AG04450 (cell line): ENCODE measurements around the gene PRKCQ. TPM values are rescaled to one million over a fixed set of nuclear protein-coding genes. Genes with fewer than 3 reads are reported as not detected.

Experiments used
- CTCF ChIA-PET: fragments of 300-600, 350-600 bp; formaldehyde crosslinking; extraction: SDS; loops from one replicate; lab custom pipeline; 2022; ENCODE audit warnings: antibody characterized with exemption, inconsistent platforms; lab: Charles Lee
- POLR2A ChIA-PET: fragments of 350-600 bp; formaldehyde crosslinking; extraction: SDS; loops from one replicate; lab custom pipeline; 2021; ENCODE audit warnings: antibody characterized with exemption, inconsistent platforms; lab: Yijun Ruan, JAX
- DNase-seq: peaks from one replicate; pipeline ENCODE4 v3.0.0-alpha.2; 2011; ENCODE audit warnings: low read depth, low spot score
- H3K27ac ChIP-seq: one replicate; pipeline ENCODE4 v1.5.1; 2012; ENCODE audit warnings: low read depth, low read length, control low read depth
- H3K27me3 ChIP-seq: one replicate; pipeline ENCODE4 v1.6.0; 2012; ENCODE audit warnings: low read length; ENCODE audit not compliant: control insufficient read depth, insufficient read depth
- H3K4me3 ChIP-seq: 2 replicates; pipeline ENCODE4 v1.5.1; 2011; ENCODE audit warnings: mild to moderate bottlenecking, low read depth, low read length, control low read depth
- H3K9me3 ChIP-seq: 2 replicates; pipeline ENCODE4 v1.5.1; 2012; ENCODE audit warnings: low read length; ENCODE audit not compliant: control insufficient read depth, insufficient read depth
- CTCF ChIP-seq: IDR thresholded peaks from 2 replicates; pipeline ENCODE4 v1.5.1; 2011; ENCODE audit warnings: low read depth, low read length, control low read depth, inconsistent platforms
- polyA plus RNA-seq: library from polyadenylated mRNA; depleted of rRNA; stranded (reverse); fragments of >200 nt; gene quantifications from 2 replicates; pipeline ENCODE4 v1.2.3, GENCODE V29; 2011

The PRKCQ gene
- polyA plus RNA-seq, 1 experiment, result 0.10 TPM

- Histone ChIP-seq H3K27me3 (no peaks in the 10 kb centered on the region), H3K9me3 (no peaks in the 10 kb centered on the region), H3K27ac (peak overlapping the region; percentile 74), H3K4me3 (no peak overlapping the region)
- peak; percentile 56 for DNase-seq
- no peak for TF ChIP-seq CTCF
- POLR2A ChIA-PET, result interaction anchor here (0.8 to 1.7 kb wide), 5 partner anchors 13 to 206 kb away, joined by 3 to 25 read pairs (median 5); partner anchors contain the start of gene PFKFB3
- CTCF ChIA-PET, result interaction anchor here (0.6 to 6.0 kb wide), 3 partner anchors 55 to 310 kb away, joined by 3 to 221 read pairs (median 3); partner anchors contain the start of genes PFKFB3 and RBM17
Observed at GRCh38 chr10:6399231-6399741, 180.8 kb downstream of the PRKCQ start.

GRCh38 chr10:6398399-6398798 lies 181.7 kb downstream of the PRKCQ start:
- ChIA-PET POLR2A (interaction anchor here (1.1 to 1.7 kb wide), 2 partner anchors 12 to 196 kb away, joined by 4 to 25 read pairs; partner anchors contain the start of gene PFKFB3), CTCF (interaction anchor here (0.8 to 6.0 kb wide), 4 partner anchors 8 to 309 kb away, joined by 3 to 221 read pairs (median 6); partner anchors contain the start of genes PFKFB3 and RBM17)
- TF ChIP-seq CTCF, result no peak
- no peak overlapping the region for H3K4me3 ChIP-seq
- H3K27me3 ChIP-seq, result no peaks in the 10 kb centered on the region
- no peak overlapping the region for H3K27ac ChIP-seq
- H3K9me3 ChIP-seq, result no peaks in the 10 kb centered on the region
- no peak for DNase-seq

- Histone ChIP-seq H3K27ac (peak overlapping the region; percentile 41), H3K27me3 (no peaks in the 10 kb centered on the region), H3K9me3 (no peaks in the 10 kb centered on the region), H3K4me3 (no peak overlapping the region)
- POLR2A ChIA-PET, result interaction anchor here (0.8 to 2.7 kb wide), 4 partner anchors 11 to 194 kb away, joined by 3 to 19 read pairs (median 5); partner anchors contain the start of gene PFKFB3
- TF ChIP-seq CTCF, result no peak
- CTCF ChIA-PET, result interaction anchor here (0.6 to 3.6 kb wide), 2 partner anchors 194 to 286 kb away, joined by 3 to 15 read pairs; partner anchors contain the start of gene PFKFB3
- DNase-seq, result peak; percentile 68
Observed at GRCh38 chr10:6396652-6397051, 183.4 kb downstream of the PRKCQ start.

- DNase-seq, result no peak
- H3K4me3 ChIP-seq, result no peak overlapping the region
- H3K27ac ChIP-seq, result no peak overlapping the region
- TF ChIP-seq CTCF, result no peak
- ChIA-PET CTCF (interaction anchor here (0.6 to 3.6 kb wide), 2 partner anchors 194 to 286 kb away, joined by 3 to 15 read pairs; partner anchors contain the start of gene PFKFB3), POLR2A (interaction anchor here (0.8 to 2.7 kb wide), 4 partner anchors 10 to 194 kb away, joined by 3 to 19 read pairs (median 5); partner anchors contain the start of gene PFKFB3)
- no peaks in the 10 kb centered on the region for H3K27me3 ChIP-seq
- H3K9me3 ChIP-seq, result 0 out of 2 replicates have a peak, but pooled peaks cover 2% of the 10 kb centered on the region
Observed at GRCh38 chr10:6396226-6396625, 183.8 kb downstream of the PRKCQ start.

GRCh38 chr10:6395606-6396005 lies 184.5 kb downstream of the PRKCQ start:
- no peak for TF ChIP-seq CTCF
- Histone ChIP-seq H3K27me3 (no peaks in the 10 kb centered on the region), H3K9me3 (0 out of 2 replicates have a peak, but pooled peaks cover 4% of the 10 kb centered on the region), H3K27ac (no peak overlapping the region), H3K4me3 (no peak overlapping the region)
- no peak for DNase-seq
- ChIA-PET POLR2A (interaction anchor here (0.9 to 2.7 kb wide), 2 partner anchors 10 to 193 kb away, joined by 3 to 19 read pairs; partner anchors contain the start of gene PFKFB3), CTCF (interaction anchor here (3.6 kb wide), 1 partner anchor 193 kb away, joined by 15 read pairs; the partner anchor contains the start of gene PFKFB3)
